Calu3 (cell line): ENCODE measurements around the gene MAP2K1. TPM values are rescaled to one million over a fixed set of nuclear protein-coding genes. Genes with fewer than 3 reads are reported as not detected.
"Not testable (repeated sequence)": the region's sequence is repeated elsewhere in the genome, so short reads cannot be mapped to it uniquely, and the experiment has no call there.

ENCODE experiments used
- BruUV-seq: library from RNA; stranded (reverse); fragments of 400-500 nt; replicated peaks from 2 replicates; lab custom pipeline; 2021; lab: Mats Ljungman, UMichigan
- CTCF ChIA-PET: fragments of 300-600 bp; sonication (Branson Sonifier 250); formaldehyde crosslinking; loops from one replicate; lab custom pipeline; 2022; ENCODE audit warnings: antibody characterized with exemption; lab: Charles Lee
- DNase-seq: peaks from one replicate; pipeline ENCODE4 v3.0.0; 2022
- H3K27ac Mint-ChIP-seq: one replicate; pipeline ENCODE4 v1.8.0; 2022; ENCODE audit warnings: mixed read lengths; ENCODE audit not compliant: unreplicated experiment
- H3K27me3 Mint-ChIP-seq: one replicate; pipeline ENCODE4 v1.8.0; 2022; ENCODE audit warnings: mixed read lengths; ENCODE audit not compliant: unreplicated experiment
- H3K36me3 Mint-ChIP-seq: one replicate; pipeline ENCODE4 v1.8.0; 2022; ENCODE audit warnings: mild to moderate bottlenecking, moderate library complexity, mixed read lengths; ENCODE audit not compliant: insufficient read depth, unreplicated experiment
- H3K4me1 Mint-ChIP-seq: one replicate; pipeline ENCODE4 v1.8.0; 2022; ENCODE audit warnings: mild to moderate bottlenecking, low read depth, mixed read lengths; ENCODE audit not compliant: unreplicated experiment
- H3K4me3 Mint-ChIP-seq: one replicate; pipeline ENCODE4 v1.8.0; 2022; ENCODE audit warnings: mild to moderate bottlenecking, low read depth, moderate library complexity, mixed read lengths; ENCODE audit not compliant: unreplicated experiment
- H3K9me3 Mint-ChIP-seq: one replicate; pipeline ENCODE4 v1.8.0; 2022; ENCODE audit warnings: low read depth, mixed read lengths; ENCODE audit not compliant: unreplicated experiment
- intact Hi-C: fragments of 100-400 bp; cut with micrococcal nuclease; formaldehyde crosslinking; loops from one replicate; pipeline ENCODE4 v1.10.0; 2022; ENCODE audit not compliant: unreplicated experiment
- total RNA-seq: library from RNA; stranded (reverse); gene quantifications from 2 replicates; pipeline ENCODE4 v1.2.3, GENCODE V29; 2022
- TF ChIP-seq, protein P1 (sequence below): fragments of 200-600 bp; IDR thresholded peaks from one replicate; pipeline ENCODE4 v1.8.0; 2022; ENCODE audit warnings: antibody characterized with exemption; ENCODE audit not compliant: unreplicated experiment

Gene MAP2K1
- total RNA-seq, 1 experiment from 2014 or later: 67.6 TPM

DNA sequence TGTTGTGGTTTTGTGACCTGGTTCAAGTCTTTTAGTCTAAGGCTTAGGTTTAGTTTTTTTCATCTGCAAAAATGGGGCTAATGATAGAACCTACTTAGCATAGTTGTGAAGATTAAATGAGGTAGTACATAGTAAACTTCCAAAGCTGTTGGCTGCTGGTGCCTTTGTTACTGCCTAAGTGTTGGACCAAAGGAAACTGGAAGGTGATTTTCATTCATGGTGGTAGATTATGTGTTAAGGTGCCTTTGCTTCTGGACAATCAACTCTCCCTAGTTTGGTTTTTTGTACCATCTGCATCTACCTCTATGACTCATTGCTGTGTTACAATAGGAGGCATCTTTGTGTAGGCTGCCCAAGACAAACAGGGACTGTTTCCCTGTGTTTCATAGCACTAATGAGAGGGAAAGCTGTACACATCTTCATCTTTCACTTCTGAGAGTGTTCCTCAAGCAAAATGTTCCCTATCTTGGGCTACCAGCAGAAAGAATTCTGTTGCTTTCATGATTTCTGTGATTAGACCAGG is 3.2 kb downstream of the MAP2K1 start:
- no TSS peak for BruUV-seq
- TF ChIP-seq, protein P1, sequence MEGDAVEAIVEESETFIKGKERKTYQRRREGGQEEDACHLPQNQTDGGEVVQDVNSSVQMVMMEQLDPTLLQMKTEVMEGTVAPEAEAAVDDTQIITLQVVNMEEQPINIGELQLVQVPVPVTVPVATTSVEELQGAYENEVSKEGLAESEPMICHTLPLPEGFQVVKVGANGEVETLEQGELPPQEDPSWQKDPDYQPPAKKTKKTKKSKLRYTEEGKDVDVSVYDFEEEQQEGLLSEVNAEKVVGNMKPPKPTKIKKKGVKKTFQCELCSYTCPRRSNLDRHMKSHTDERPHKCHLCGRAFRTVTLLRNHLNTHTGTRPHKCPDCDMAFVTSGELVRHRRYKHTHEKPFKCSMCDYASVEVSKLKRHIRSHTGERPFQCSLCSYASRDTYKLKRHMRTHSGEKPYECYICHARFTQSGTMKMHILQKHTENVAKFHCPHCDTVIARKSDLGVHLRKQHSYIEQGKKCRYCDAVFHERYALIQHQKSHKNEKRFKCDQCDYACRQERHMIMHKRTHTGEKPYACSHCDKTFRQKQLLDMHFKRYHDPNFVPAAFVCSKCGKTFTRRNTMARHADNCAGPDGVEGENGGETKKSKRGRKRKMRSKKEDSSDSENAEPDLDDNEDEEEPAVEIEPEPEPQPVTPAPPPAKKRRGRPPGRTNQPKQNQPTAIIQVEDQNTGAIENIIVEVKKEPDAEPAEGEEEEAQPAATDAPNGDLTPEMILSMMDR: no peak
- H3K36me3 Mint-ChIP-seq: peaks cover 33% of the 10 kb centered on the region
- DNase-seq: no peak
- CTCF ChIA-PET: no interaction called here
- no peak overlapping the region for H3K4me3 Mint-ChIP-seq
- no peaks in the 10 kb centered on the region for H3K9me3 Mint-ChIP-seq
- peaks cover 45% of the 10 kb centered on the region for H3K4me1 Mint-ChIP-seq
- H3K27ac Mint-ChIP-seq: no peak overlapping the region
- H3K27me3 Mint-ChIP-seq: no peaks in the 10 kb centered on the region
- intact Hi-C loops: loop anchor here (5.0 kb wide), 1 partner anchor 92 kb away; no protein-coding TSS in a partner anchor

DNA sequence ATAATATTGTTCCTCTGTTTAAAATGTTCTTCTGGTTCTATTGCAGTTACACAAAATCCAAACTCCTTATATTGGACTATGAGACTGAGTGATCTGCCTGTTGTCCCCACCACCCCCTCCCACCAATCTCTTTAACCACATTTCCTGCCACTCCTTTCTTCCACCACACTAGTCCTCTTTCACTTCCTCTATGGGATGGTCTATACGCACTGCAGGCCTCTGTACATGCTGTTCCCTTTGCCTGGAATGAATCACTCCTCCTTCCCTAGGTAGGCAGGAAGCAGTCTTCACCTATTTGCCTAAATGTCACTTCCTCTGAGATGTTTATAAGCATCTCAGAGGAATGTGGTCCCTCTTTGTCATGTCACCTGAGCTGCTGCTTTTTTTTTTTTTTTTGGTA is 4.0 kb downstream of the MAP2K1 start:
- H3K27me3 Mint-ChIP-seq: no peaks in the 10 kb centered on the region
- H3K27ac Mint-ChIP-seq: no peak overlapping the region
- CTCF ChIA-PET: interaction anchor here (0.6 kb wide), 1 partner anchor 110 kb away, joined by 8 read pairs; no protein-coding TSS in a partner anchor
- DNase-seq: no peak
- H3K4me1 Mint-ChIP-seq: peaks cover 45% of the 10 kb centered on the region
- intact Hi-C loops: no loop called here
- no TSS peak for BruUV-seq
- no peaks in the 10 kb centered on the region for H3K9me3 Mint-ChIP-seq
- H3K36me3 Mint-ChIP-seq: peaks cover 33% of the 10 kb centered on the region
- TF ChIP-seq, protein P1: no peak
- no peak overlapping the region for H3K4me3 Mint-ChIP-seq

DNA sequence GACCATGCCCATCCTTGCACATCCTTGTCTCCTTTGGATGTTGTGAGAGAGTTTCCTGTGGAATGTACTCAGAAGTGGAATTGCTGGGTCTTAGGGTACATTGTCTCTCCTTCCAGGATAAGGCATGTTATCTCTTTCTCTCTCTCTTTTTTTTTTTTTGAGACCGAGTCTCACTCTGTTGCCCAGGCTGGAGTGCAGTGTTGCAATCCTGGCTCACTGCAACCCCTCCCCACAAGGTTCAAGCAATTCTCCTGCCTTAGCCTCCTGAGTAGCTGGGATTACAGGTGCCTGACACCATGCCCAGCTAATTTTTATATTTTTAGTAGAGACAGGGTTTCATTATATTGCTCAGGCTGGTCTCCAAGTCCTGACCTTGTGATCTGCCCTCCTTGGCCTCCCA is 6.3 kb downstream of the MAP2K1 start:
- DNase-seq, H3K9me3 Mint-ChIP-seq, H3K4me3 Mint-ChIP-seq, H3K27ac Mint-ChIP-seq, H3K36me3 Mint-ChIP-seq, intact Hi-C loops, CTCF ChIA-PET, H3K27me3 Mint-ChIP-seq, BruUV-seq: not testable (repeated sequence)
- H3K4me1 Mint-ChIP-seq: peaks cover 45% of the 10 kb centered on the region

DNA sequence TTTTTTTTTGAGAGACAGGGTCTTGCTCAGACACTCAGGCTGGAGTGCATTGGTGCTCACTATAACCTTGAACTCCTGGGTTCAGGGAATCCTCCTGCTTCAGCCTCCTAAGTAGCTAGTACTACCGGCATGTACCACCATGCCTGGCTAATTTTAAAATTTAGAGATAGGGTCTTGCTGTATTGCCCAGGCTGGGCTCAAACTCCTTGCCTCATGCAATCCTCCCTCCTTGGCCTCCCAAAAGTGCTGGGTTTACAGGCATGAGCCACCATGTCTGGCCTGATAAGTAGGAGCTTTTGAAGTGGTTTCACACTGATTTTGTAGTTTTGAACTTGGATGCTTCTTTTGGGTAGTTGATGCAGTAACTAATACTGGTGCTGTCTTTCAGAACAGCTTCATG is 7.8 kb downstream of the MAP2K1 start:
- TF ChIP-seq, protein P1: no peak
- no peak overlapping the region for H3K4me3 Mint-ChIP-seq
- intact Hi-C loops: no loop called here
- H3K36me3 Mint-ChIP-seq: no peaks in the 10 kb centered on the region
- no peaks in the 10 kb centered on the region for H3K27me3 Mint-ChIP-seq
- H3K27ac Mint-ChIP-seq: no peak overlapping the region
- DNase-seq: no peak
- BruUV-seq: no TSS peak
- CTCF ChIA-PET: no interaction called here
- H3K4me1 Mint-ChIP-seq: peaks cover 37% of the 10 kb centered on the region
- no peaks in the 10 kb centered on the region for H3K9me3 Mint-ChIP-seq

DNA sequence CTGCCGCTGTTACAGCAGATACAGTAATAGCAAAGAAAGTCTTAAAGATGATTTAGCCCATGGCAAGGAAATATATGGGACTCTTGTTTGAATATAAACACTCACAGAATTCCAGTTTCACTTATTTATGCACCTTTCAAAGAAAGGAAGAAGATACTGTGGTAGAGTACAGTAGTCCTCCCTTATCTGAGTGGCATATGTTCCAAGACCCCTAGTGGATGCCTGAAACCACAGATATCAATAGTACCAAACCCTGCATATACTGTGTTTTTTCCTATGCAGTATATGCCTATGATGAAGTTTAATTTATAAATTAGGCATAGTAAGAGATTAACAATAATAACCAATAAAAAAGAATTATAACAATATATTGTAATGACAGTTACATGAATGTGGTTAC is 8.2 kb downstream of the MAP2K1 start:
- CTCF ChIA-PET: interaction anchor here (0.7 kb wide), 1 partner anchor 287 kb away, joined by 3 read pairs; no protein-coding TSS in a partner anchor
- no peak for DNase-seq
- Mint-ChIP-seq H3K27ac (no peak overlapping the region), H3K4me1 (peaks cover 32% of the 10 kb centered on the region), H3K9me3 (no peaks in the 10 kb centered on the region), H3K36me3 (no peaks in the 10 kb centered on the region), H3K27me3 (no peaks in the 10 kb centered on the region), H3K4me3 (no peak overlapping the region)
- no TSS peak for BruUV-seq
- intact Hi-C loops: no loop called here
- TF ChIP-seq, protein P1: no peak
